ENCODE results near the gene PLA2G2C. TPM values are rescaled to one million over a fixed set of nuclear protein-coding genes. Genes with fewer than 3 reads are reported as not detected.

PLA2G2C gene
- total RNA-seq, 1 donor from 2014 or later: not detected

- ATAC-seq (no peak), DNase-seq (no peak)
- Histone ChIP-seq H3K4me1 (peaks cover 9% of the 10 kb centered on the region), H3K9me3 (peaks cover 26% of the 10 kb centered on the region), H3K27ac (no peak overlapping the region), H3K4me3 (no peak overlapping the region), H3K27me3 (no peaks in the 10 kb centered on the region), H3K36me3 (no peaks in the 10 kb centered on the region)
- intact Hi-C loops (cut with DNase I): no loop called here
- TF ChIP-seq CTCF (IDR thresholded peaks at IDR 0.05): no peak
These were observed 27.8 kb downstream of the PLA2G2C start for GRCh38 chr1:20158358-20159070.

GRCh38 chr1:20154301-20154831 is 32.0 kb downstream of the PLA2G2C start:
- H3K4me3 ChIP-seq: peak overlapping the region; percentile 37
- intact Hi-C loops (cut with DNase I): no loop called here
- H3K36me3 ChIP-seq: no peaks in the 10 kb centered on the region
- TF ChIP-seq CTCF (IDR thresholded peaks at IDR 0.05): no peak
- ATAC-seq: no peak
- H3K9me3 ChIP-seq: peaks cover 10% of the 10 kb centered on the region
- no peak for DNase-seq
- peaks cover 24% of the 10 kb centered on the region for H3K4me1 ChIP-seq
- H3K27ac ChIP-seq: peak overlapping the region; percentile 47
- no peaks in the 10 kb centered on the region for H3K27me3 ChIP-seq

DNA sequence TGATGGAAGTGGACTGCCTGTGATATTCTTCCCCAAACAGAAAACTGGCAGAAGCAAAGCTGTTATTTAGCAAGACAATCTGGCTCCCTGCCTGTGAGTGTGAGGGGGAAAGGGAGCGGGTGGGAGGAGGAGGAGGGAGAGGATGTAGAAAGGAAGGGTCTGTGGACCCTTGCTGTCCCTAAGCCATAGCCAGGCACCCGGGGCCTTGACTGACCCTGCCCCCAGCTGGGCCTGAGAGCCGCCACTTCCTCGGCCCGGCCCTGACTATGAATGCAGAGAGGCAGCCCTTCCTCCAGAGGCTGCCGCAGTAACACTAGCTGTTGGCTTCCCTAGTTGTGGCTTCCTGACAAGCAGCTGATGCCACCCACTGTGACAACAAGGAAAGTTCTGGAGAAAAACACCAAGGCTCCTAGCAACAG is 33.3 kb downstream of the PLA2G2C start:
- peak overlapping the region; percentile 70 for H3K27ac ChIP-seq
- no peaks in the 10 kb centered on the region for H3K36me3 ChIP-seq
- DNase-seq (peak; percentile 70), ATAC-seq (peak; percentile 63)
- no peak for TF ChIP-seq CTCF (IDR thresholded peaks at IDR 0.05)
- no peaks in the 10 kb centered on the region for H3K27me3 ChIP-seq
- intact Hi-C loops (cut with DNase I): no loop called here
- H3K9me3 ChIP-seq: no peaks in the 10 kb centered on the region
- no peak overlapping the region for H3K4me3 ChIP-seq
- H3K4me1 ChIP-seq: peaks cover 24% of the 10 kb centered on the region

GRCh38 chr1:20152599-20152930 is 33.8 kb downstream of the PLA2G2C start:
- TF ChIP-seq CTCF (IDR thresholded peaks at IDR 0.05): no peak
- H3K36me3 ChIP-seq: no peaks in the 10 kb centered on the region
- no peaks in the 10 kb centered on the region for H3K27me3 ChIP-seq
- H3K27ac ChIP-seq: peak overlapping the region; percentile 70
- H3K9me3 ChIP-seq: no peaks in the 10 kb centered on the region
- intact Hi-C loops (cut with DNase I): no loop called here
- no peak for DNase-seq
- ATAC-seq: no peak
- H3K4me3 ChIP-seq: no peak overlapping the region
- H3K4me1 ChIP-seq: peaks cover 24% of the 10 kb centered on the region

- intact Hi-C loops (cut with DNase I): no loop called here
- TF ChIP-seq CTCF (IDR thresholded peaks at IDR 0.05): peak; percentile 96
- DNase-seq (peak; percentile 89), ATAC-seq (peak; percentile 94)
- peaks cover 24% of the 10 kb centered on the region for H3K4me1 ChIP-seq
- peak overlapping the region; percentile 70 for H3K27ac ChIP-seq
- no peaks in the 10 kb centered on the region for H3K9me3 ChIP-seq
- H3K27me3 ChIP-seq: no peaks in the 10 kb centered on the region
- peak overlapping the region; percentile 29 for H3K4me3 ChIP-seq
- H3K36me3 ChIP-seq: no peaks in the 10 kb centered on the region
These were observed 34.3 kb downstream of the PLA2G2C start for GRCh38 chr1:20151906-20152598.
